HUES48 (cell line): ENCODE data around the gene APP.
A peak's percentile ranks its signal among the peaks of the same experiment; 100 is the strongest.
"Not testable (repeated sequence)": the region's sequence is repeated elsewhere in the genome, so short reads cannot be mapped to it uniquely, and the experiment has no call there.

Source experiments
- H3K27ac ChIP-seq: one replicate; pipeline ENCODE4 v1.7.0; 2013; ENCODE audit warnings: low read depth, low read length, inconsistent platforms
- H3K27me3 ChIP-seq: 2 replicates; pipeline ENCODE4 v1.6.1; 2013; ENCODE audit warnings: mild to moderate bottlenecking, low read length; ENCODE audit not compliant: control insufficient read depth, insufficient read depth
- H3K36me3 ChIP-seq: 2 replicates; pipeline ENCODE4 v1.6.1; 2013; ENCODE audit warnings: low read length; ENCODE audit not compliant: control insufficient read depth, insufficient read depth
- H3K4me1 ChIP-seq: 2 replicates; pipeline ENCODE4 v1.6.1; 2013; ENCODE audit warnings: mild to moderate bottlenecking, low read length; ENCODE audit not compliant: control insufficient read depth, insufficient read depth
- H3K4me3 ChIP-seq: 2 replicates; pipeline ENCODE4 v1.5.1; 2013; ENCODE audit warnings: mild to moderate bottlenecking, low read depth, low read length
- H3K9ac ChIP-seq: 2 replicates; pipeline ENCODE4 v1.6.1; 2013; ENCODE audit warnings: mild to moderate bottlenecking, low read depth, low read length, moderate library complexity
- H3K9me3 ChIP-seq: 2 replicates; pipeline ENCODE4 v1.6.1; 2013; ENCODE audit warnings: low read length; ENCODE audit not compliant: control insufficient read depth, insufficient read depth

Gene APP

GRCh38 chr21:26020510-26020909, 150.1 kb downstream of the APP start:
- H3K9me3 ChIP-seq, result no peaks in the 10 kb centered on the region
- peaks cover 42% of the 10 kb centered on the region for H3K36me3 ChIP-seq
- no peak overlapping the region for H3K9ac ChIP-seq
- no peak overlapping the region for H3K27ac ChIP-seq
- no peaks in the 10 kb centered on the region for H3K27me3 ChIP-seq
- no peak overlapping the region for H3K4me3 ChIP-seq
- H3K4me1 ChIP-seq, result peaks cover 19% of the 10 kb centered on the region

GRCh38 chr21:26020081-26020480, 150.5 kb downstream of the APP start:
- no peaks in the 10 kb centered on the region for H3K27me3 ChIP-seq
- H3K27ac ChIP-seq, result no peak overlapping the region
- peaks cover 14% of the 10 kb centered on the region for H3K4me1 ChIP-seq
- H3K4me3 ChIP-seq, result no peak overlapping the region
- peaks cover 38% of the 10 kb centered on the region for H3K36me3 ChIP-seq
- no peak overlapping the region for H3K9ac ChIP-seq
- no peaks in the 10 kb centered on the region for H3K9me3 ChIP-seq

GRCh38 chr21:26019236-26019635, 151.3 kb downstream of the APP start:
- no peak overlapping the region for H3K9ac ChIP-seq

GRCh38 chr21:26013970-26014369, 156.6 kb downstream of the APP start:
- H3K4me3 ChIP-seq, result no peak overlapping the region
- no peaks in the 10 kb centered on the region for H3K27me3 ChIP-seq
- H3K9me3 ChIP-seq, result no peaks in the 10 kb centered on the region
- peaks cover 7% of the 10 kb centered on the region; the same call in 1 of the 2 replicates for H3K36me3 ChIP-seq
- peaks cover 3% of the 10 kb centered on the region; the same call in 1 of the 2 replicates for H3K4me1 ChIP-seq
- no peak overlapping the region for H3K9ac ChIP-seq
- no peak overlapping the region for H3K27ac ChIP-seq

More at GRCh38 chr21:26019236-26019635, 151.3 kb downstream of the APP start:
- H3K4me3 ChIP-seq, result no peak overlapping the region
- no peak overlapping the region for H3K27ac ChIP-seq
- H3K27me3 ChIP-seq, result no peaks in the 10 kb centered on the region
- H3K9me3 ChIP-seq, result no peaks in the 10 kb centered on the region
- peaks cover 38% of the 10 kb centered on the region for H3K36me3 ChIP-seq
- peaks cover 7% of the 10 kb centered on the region for H3K4me1 ChIP-seq

GRCh38 chr21:26012482-26012881, 158.1 kb downstream of the APP start:
- not testable (repeated sequence) for H3K4me3 ChIP-seq, H3K9me3 ChIP-seq, H3K36me3 ChIP-seq, H3K9ac ChIP-seq, H3K27me3 ChIP-seq, H3K27ac ChIP-seq
- peaks cover 15% of the 10 kb centered on the region for H3K4me1 ChIP-seq

- no peak overlapping the region for H3K27ac ChIP-seq
- no peak overlapping the region for H3K4me3 ChIP-seq
- peaks cover 15% of the 10 kb centered on the region for H3K4me1 ChIP-seq
- no peak overlapping the region for H3K9ac ChIP-seq
- H3K36me3 ChIP-seq, result 0 out of 2 replicates have a peak, but pooled peaks cover 3% of the 10 kb centered on the region
- no peaks in the 10 kb centered on the region for H3K9me3 ChIP-seq
- no peaks in the 10 kb centered on the region for H3K27me3 ChIP-seq
These were observed 159.2 kb downstream of the APP start for GRCh38 chr21:26011292-26011940.

- peaks cover 25% of the 10 kb centered on the region for H3K4me1 ChIP-seq
- H3K9me3 ChIP-seq, result no peaks in the 10 kb centered on the region
- 0 out of 2 replicates have a peak, but pooled peaks cover 5% of the 10 kb centered on the region for H3K36me3 ChIP-seq
- H3K4me3 ChIP-seq, result no peak overlapping the region
- H3K9ac ChIP-seq, result no peak overlapping the region
- H3K27ac ChIP-seq, result no peak overlapping the region
- H3K27me3 ChIP-seq, result no peaks in the 10 kb centered on the region
These were observed 162.5 kb downstream of the APP start for GRCh38 chr21:26007951-26008498.

- no peaks in the 10 kb centered on the region for H3K27me3 ChIP-seq
- no peak overlapping the region for H3K27ac ChIP-seq
- 0 out of 2 replicates have a peak, but pooled peaks cover 5% of the 10 kb centered on the region for H3K36me3 ChIP-seq
- H3K9ac ChIP-seq, result no peak overlapping the region
- no peaks in the 10 kb centered on the region for H3K9me3 ChIP-seq
- no peak overlapping the region for H3K4me3 ChIP-seq
- H3K4me1 ChIP-seq, result peaks cover 32% of the 10 kb centered on the region
These were observed 165.1 kb downstream of the APP start for GRCh38 chr21:26005464-26005863.

GRCh38 chr21:26003404-26003803, 167.2 kb downstream of the APP start:
- Histone ChIP-seq H3K36me3 (peaks cover 9% of the 10 kb centered on the region; the same call in 1 of the 2 replicates), H3K9me3 (no peaks in the 10 kb centered on the region), H3K4me1 (peaks cover 41% of the 10 kb centered on the region), H3K9ac (no peak overlapping the region), H3K4me3 (no peak overlapping the region), H3K27ac (no peak overlapping the region), H3K27me3 (no peaks in the 10 kb centered on the region)

GRCh38 chr21:26001356-26001755, 169.2 kb downstream of the APP start:
- Histone ChIP-seq H3K36me3 (peaks cover 9% of the 10 kb centered on the region; the same call in 1 of the 2 replicates), H3K4me1 (peaks cover 51% of the 10 kb centered on the region), H3K27ac (no peak overlapping the region), H3K27me3 (no peaks in the 10 kb centered on the region), H3K4me3 (no peak overlapping the region), H3K9me3 (no peaks in the 10 kb centered on the region), H3K9ac (no peak overlapping the region)

GRCh38 chr21:25999921-26000582, 170.5 kb downstream of the APP start:
- peaks cover 16% of the 10 kb centered on the region for H3K36me3 ChIP-seq
- no peak overlapping the region for H3K9ac ChIP-seq
- H3K9me3 ChIP-seq, result no peaks in the 10 kb centered on the region
- H3K27me3 ChIP-seq, result no peaks in the 10 kb centered on the region
- H3K4me3 ChIP-seq, result no peak overlapping the region
- H3K4me1 ChIP-seq, result peaks cover 57% of the 10 kb centered on the region
- peak overlapping the region; percentile 93 for H3K27ac ChIP-seq
